AG09319 (cell line): Measurements from ENCODE around the gene GBP7.
A peak's percentile ranks its signal among the peaks of the same experiment; 100 is the strongest.

Experiments
- DNase-seq: peaks from one replicate; pipeline ENCODE4 v3.0.0-alpha.2; 2010; ENCODE audit warnings: low read depth; ENCODE audit errors: extremely low read depth
- CTCF ChIP-seq: IDR thresholded peaks from 2 replicates; pipeline ENCODE4 v1.5.1; 2011; ENCODE audit warnings: low read depth, mild to moderate bottlenecking, inconsistent platforms, low read length, moderate library complexity

Gene GBP7

GRCh38 chr1:89102021-89102420, 73.8 kb downstream of the GBP7 start:
- no peak for DNase-seq
- no peak for TF ChIP-seq CTCF

GRCh38 chr1:89100412-89100811, 75.4 kb downstream of the GBP7 start:
- no peak for DNase-seq
- no peak for TF ChIP-seq CTCF

GRCh38 chr1:89098857-89099256, 76.9 kb downstream of the GBP7 start:
- TF ChIP-seq CTCF: no peak
- no peak for DNase-seq

- no peak for TF ChIP-seq CTCF
- no peak for DNase-seq
These were observed 80.1 kb downstream of the GBP7 start for GRCh38 chr1:89095737-89096136.

- no peak for TF ChIP-seq CTCF
- DNase-seq: no peak
These were observed 85.8 kb downstream of the GBP7 start for GRCh38 chr1:89089962-89090361.

GRCh38 chr1:89088572-89088971, 87.2 kb downstream of the GBP7 start:
- DNase-seq: no peak
- TF ChIP-seq CTCF: no peak

GRCh38 chr1:89087241-89087640, 88.6 kb downstream of the GBP7 start:
- no peak for TF ChIP-seq CTCF
- DNase-seq: no peak

GRCh38 chr1:89085781-89086180, 90.0 kb downstream of the GBP7 start:
- DNase-seq: no peak
- TF ChIP-seq CTCF: peak; percentile 57
